ENCODE data around the gene EMILIN2.
"Not testable (repeated sequence)": the region's sequence is repeated elsewhere in the genome, so short reads cannot be mapped to it uniquely, and the experiment has no call there.

The EMILIN2 gene

GRCh38 chr18:2846636-2847316 lies at the start of gene EMILIN2:
TSS of gene EMILIN2 (plus strand) at chr18:2847006. CDS start at chr18:2847189, 183 bp downstream.
- DNase-seq = no peak

DNA sequence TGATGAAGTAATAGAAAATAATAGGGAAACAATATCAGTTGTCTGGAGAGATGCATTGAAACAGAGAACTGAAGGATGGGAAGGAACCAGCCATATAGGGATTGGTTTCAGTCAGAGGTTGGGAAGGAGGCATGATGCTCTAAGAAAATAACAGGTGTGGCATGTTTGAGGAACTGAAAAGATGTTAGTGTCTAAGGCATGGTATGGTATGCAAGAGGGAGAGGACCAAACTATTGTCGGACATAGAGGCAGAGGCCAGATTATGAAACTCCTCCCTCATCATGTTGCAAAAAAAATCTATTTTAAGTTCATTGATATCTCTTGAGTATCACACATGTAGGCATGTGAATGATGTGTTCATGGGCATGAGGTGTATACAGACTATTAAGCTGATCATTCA lies 48.9 kb upstream of the EMILIN2 start:
- DNase-seq = no peak

DNA sequence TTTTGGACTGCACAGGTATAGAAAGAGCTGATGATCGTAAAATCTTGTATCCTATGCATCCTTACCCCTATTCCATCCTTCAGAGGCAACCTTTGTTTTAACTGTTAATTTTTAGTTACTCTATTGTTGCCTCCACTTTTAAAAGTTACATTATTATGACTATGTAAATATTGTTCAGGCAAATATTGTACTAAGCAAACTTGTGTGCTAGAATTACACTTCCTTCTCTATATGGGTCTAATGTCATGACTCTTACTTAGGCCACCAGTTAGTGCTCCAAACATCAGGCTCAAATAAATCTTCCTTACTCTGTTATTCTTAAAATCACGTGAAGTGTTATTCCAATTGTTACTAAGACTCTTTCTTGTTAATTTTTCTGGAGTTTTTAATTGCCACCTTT lies 47.4 kb upstream of the EMILIN2 start:
- DNase-seq = no peak

DNA sequence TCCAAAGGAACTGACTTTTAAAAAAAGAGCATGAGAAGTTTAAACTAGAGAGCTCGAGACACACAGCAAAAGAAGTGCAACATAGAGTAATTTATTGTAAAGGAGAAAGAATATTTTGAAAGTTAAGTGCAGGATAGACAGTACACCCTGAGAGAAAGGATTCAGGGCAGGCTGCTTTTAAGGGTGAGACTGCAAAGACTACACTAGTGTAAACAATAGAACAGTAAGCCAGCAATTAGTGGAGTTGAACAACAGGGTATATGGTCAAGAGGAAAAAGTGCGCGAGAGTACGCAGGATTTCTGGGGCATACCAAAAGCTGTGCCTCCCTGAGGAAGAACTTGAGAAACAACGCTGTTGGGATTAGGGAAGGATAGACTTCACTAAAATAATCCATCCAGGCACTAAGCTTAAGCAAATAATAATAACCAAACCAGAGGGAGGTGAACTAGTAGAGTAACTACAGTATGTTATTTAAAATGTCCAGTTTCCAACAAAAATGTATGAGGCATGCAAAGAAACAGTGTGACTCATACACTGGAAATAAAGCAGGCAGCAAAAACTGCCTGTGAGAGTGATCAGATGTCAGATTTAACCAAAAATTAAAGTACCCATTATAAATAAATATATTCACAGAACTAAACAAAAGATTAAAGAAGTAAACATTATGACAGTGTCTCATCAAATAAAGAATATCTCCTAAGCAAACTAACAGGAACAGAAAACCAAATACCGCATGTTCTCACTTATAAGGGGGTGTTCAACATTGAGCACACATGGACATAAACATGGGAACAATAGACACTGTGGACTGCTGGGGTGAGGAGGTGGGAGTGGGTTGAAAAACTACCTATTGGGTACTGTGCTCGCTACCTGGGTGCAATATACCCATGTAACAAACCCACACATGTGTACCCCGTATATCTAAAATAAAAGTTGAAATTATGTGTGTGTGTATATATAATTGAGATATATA lies 40.5 kb upstream of the EMILIN2 start:
- no peak for DNase-seq

GRCh38 chr18:2808640-2809039 lies 38.2 kb upstream of the EMILIN2 start:
- DNase-seq = not testable (repeated sequence)

GRCh38 chr18:2809666-2810183 lies 37.1 kb upstream of the EMILIN2 start:
- DNase-seq = not testable (repeated sequence)

DNA sequence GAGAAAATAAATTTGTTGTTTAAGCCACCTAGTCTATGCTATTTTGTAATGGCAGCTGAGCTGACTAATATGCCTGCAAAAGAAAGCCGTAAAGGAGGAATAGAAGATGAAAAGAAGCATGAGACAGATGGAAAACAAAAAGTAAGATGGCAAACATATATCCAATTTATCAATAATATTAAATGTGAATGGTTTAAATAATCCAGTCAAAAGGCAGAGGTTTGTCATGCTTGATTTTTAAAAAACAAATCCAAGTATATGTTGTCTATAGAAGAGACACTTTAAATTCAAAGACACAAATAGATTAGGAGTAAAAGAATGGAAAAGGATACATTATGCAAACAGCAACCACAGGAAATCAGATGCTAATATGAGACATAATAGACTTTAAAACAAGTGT lies 35.4 kb upstream of the EMILIN2 start:
- DNase-seq = no peak

GRCh38 chr18:2814928-2815327 lies 31.9 kb upstream of the EMILIN2 start:
- DNase-seq = no peak

GRCh38 chr18:2818281-2818680 lies 28.5 kb upstream of the EMILIN2 start:
- no peak for DNase-seq

DNA sequence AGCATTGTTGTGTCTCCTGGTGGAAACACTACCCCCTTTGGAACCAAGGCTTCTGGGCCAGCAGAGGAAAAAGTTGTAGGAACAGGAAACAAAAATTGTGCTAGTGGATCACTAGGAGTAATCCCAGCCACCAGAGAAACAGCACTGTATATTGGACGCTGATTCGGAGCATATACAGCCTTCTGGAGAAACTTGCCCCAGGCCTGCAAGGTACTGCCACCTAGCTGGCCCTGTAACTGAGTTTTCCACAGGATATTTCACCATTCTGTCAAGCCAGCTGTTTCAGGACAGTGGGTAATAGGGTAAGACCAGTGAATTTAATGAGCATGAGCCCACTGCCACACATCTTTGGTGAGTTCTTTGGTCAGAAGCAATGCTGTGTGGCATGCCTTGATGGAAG lies 25.1 kb upstream of the EMILIN2 start:
- no peak for DNase-seq

GRCh38 chr18:2822213-2822921 lies 24.4 kb upstream of the EMILIN2 start:
- DNase-seq = no peak

GRCh38 chr18:2823202-2823601 lies 23.6 kb upstream of the EMILIN2 start:
- DNase-seq = no peak

- DNase-seq = no peak
Measured at GRCh38 chr18:2823966-2824365, 22.8 kb upstream of the EMILIN2 start.

- no peak for DNase-seq
Measured at GRCh38 chr18:2824865-2825264, 21.9 kb upstream of the EMILIN2 start.

GRCh38 chr18:2825613-2826175 lies 21.1 kb upstream of the EMILIN2 start:
- no peak for DNase-seq

- DNase-seq = no peak
Measured at GRCh38 chr18:2826581-2826980, 20.2 kb upstream of the EMILIN2 start.

DNA sequence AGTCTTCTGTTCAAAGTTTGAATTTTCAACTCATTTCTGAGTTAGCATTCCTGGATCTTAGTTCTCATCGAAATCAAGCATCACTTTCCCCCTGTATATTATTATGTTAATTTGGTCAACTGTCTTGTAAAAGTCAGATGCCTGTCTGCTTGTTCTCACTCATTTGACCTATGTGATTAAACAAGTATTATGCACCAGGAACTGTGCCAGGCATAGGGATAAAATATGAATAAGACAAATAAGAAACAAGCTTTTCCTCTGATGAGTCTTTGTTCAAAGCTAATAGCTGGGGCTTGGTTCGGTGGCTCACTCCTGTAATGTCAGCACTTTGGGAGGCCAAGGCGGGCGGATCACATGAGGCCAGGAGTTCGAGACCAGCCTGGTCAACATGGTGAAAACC lies 19.7 kb upstream of the EMILIN2 start:
- no peak for DNase-seq

DNA sequence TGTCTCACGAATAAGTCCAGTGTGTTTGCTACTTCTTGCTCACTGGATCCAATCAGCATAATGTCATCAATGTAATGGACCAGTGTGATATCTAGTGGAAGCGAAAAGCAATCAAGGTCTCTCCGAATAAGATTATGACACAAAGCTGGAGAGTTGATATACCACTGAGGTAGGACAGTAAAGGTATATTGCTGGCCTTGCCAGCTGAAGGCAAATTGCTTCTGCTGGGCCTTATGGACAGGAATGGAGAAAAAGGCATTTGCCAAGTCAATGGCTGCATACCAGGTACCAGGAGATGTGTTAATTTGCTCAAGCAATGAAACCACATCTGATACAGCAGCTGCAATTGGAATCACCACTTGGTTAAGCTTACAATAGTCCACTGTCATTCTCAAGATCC lies 10.7 kb upstream of the EMILIN2 start:
- DNase-seq = not testable (repeated sequence)

- DNase-seq = not testable (repeated sequence)
Measured at GRCh38 chr18:2837290-2837689, 9.5 kb upstream of the EMILIN2 start.

DNA sequence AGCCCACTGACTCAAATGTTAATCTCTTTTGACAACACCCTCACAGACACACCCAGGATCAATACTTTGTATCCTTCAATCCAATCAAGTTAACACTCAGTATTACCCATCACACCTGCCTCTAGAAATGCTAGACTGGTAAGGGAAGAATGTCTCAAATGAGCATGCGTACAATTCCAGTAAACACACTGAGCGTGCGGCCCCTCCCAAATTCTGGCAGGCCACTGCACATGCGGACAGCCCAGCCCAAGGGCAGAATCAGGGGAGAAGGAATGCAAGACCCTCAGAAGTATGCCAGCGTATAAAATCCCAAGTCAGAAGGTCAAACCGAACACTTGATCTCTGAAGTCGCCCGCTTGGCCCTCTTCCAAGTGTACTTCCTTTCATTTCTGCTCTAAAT lies 7.6 kb upstream of the EMILIN2 start:
- DNase-seq = no peak

DNA sequence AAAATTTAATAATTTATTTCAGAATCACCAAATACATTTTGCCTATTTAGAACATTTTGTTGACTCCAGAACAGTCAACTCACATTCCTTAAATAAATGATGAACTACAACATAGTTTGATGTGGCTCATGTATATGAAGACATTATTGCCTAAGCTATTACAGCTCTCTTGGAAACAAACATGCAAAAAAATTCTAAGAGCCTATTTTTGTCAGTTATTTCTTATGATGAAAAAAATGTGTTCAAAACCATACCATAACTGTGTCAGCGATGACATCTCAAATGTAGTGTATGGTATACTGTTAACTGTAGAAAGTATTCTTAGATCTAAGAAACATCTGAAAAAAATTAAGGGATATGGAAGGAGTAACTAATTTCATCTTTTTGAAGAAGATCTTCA lies 6.3 kb upstream of the EMILIN2 start:
- no peak for DNase-seq

GRCh38 chr18:2843146-2843545 lies 3.7 kb upstream of the EMILIN2 start:
- no peak for DNase-seq

GRCh38 chr18:2845172-2845571 lies 1.6 kb upstream of the EMILIN2 start:
- DNase-seq = no peak

Measured in midbrain (tissue), 1 donor.